Epithelial cell of esophagus (primary cell): ENCODE data around the gene PSRC1.
"Not testable (repeated sequence)": the region's sequence is repeated elsewhere in the genome, so short reads cannot be mapped to it uniquely, and the experiment has no call there.

Experiments used
- DNase-seq: peaks from one replicate; pipeline ENCODE4 v3.0.0; 2010; ENCODE audit warnings: low read depth
- H3K4me3 ChIP-seq: 2 replicates; pipeline ENCODE4 v1.5.1; 2011; ENCODE audit warnings: mild to moderate bottlenecking, low read length, control low read depth
- CTCF ChIP-seq: IDR thresholded peaks from 2 replicates; pipeline ENCODE4 v1.5.1; 2011; ENCODE audit warnings: low read depth, mild to moderate bottlenecking, low read length, control low read depth, inconsistent platforms; ENCODE audit not compliant: insufficient read depth; ENCODE audit errors: missing control alignments

Gene PSRC1

GRCh38 chr1:109295712-109296415, 12.9 kb upstream of the PSRC1 start:
- DNase-seq: no peak
- TF ChIP-seq CTCF: no peak
- no peak overlapping the region for H3K4me3 ChIP-seq

GRCh38 chr1:109294481-109294880, 11.5 kb upstream of the PSRC1 start:
- TF ChIP-seq CTCF: no peak
- no peak overlapping the region for H3K4me3 ChIP-seq
- no peak for DNase-seq

GRCh38 chr1:109293026-109293425, 10.1 kb upstream of the PSRC1 start:
- no peak for TF ChIP-seq CTCF
- no peak overlapping the region for H3K4me3 ChIP-seq
- no peak for DNase-seq

- DNase-seq: no peak
- TF ChIP-seq CTCF: no peak
- no peak overlapping the region for H3K4me3 ChIP-seq
Measured at GRCh38 chr1:109292364-109292763, 9.4 kb upstream of the PSRC1 start.

- DNase-seq: no peak
- no peak for TF ChIP-seq CTCF
Measured at GRCh38 chr1:109290998-109291397, 8.1 kb upstream of the PSRC1 start.

GRCh38 chr1:109290137-109290536, 7.2 kb upstream of the PSRC1 start:
- TF ChIP-seq CTCF: no peak
- no peak overlapping the region for H3K4me3 ChIP-seq
- DNase-seq: no peak

More at GRCh38 chr1:109290998-109291397, 8.1 kb upstream of the PSRC1 start:
- H3K4me3 ChIP-seq: no peak overlapping the region

GRCh38 chr1:109286762-109287161, 3.8 kb upstream of the PSRC1 start:
- H3K4me3 ChIP-seq, DNase-seq: not testable (repeated sequence)
